Measurements from ENCODE around the gene NTF3. TPM values are rescaled to one million over a fixed set of nuclear protein-coding genes. Genes with fewer than 3 reads are reported as not detected.

NTF3 gene
- total and polyA plus RNA-seq, 7 donors: 0.16 to 0.62 (median 0.29) TPM

DNA sequence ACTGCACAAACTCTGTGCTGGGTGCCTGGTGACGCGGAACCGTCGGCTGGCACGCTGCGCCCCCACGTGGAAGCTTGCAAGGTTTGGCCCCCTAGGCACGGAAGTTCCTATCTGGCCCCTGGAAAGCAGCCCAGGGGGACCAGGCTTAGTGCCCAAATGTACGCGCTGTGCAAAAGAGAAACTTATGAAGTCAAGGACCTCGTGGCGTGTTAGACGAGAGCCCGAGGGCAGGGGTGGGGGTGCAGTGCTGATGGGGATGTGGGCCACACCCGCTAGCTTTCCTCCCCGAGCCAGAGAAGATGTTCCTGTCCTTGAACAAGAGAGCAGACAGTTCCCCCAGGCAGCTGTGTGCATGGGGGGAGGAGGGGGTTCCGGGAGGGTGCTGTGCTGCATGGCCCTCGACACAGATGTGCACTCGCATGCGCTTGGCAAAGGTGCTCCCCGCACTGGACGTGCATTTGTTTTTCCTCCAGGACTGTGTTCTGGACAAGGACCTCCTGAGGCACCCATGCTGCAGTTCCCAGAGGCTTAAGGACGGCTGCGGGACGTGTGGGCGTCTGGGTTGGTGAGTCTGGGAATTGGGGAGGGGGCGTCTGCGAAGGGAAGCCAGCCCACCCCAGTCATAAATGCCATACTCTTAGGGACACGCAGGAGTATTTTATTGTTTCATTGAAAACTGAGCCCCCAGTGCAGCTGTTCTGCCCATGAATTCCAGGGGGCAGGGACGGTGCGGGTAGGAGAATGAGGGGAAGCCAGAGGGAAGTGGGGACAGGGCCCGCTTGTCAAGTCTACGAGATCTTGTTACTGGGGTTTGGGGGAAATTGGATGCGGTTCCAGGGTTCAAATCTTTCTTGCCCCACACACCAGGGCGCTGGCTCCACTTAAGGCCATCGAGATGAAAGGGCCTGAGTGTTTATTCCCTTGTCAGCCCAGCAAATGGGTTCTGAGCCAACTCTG lies 80.0 kb downstream of the NTF3 start:
- no peaks in the 10 kb centered on the region for H3K9me3 ChIP-seq
- H3K4me1 ChIP-seq: no peaks in the 10 kb centered on the region
- no peaks in the 10 kb centered on the region for H3K36me3 ChIP-seq (ENCODE audit: insufficient read depth in 1 of 2, low read depth in 1 of 2)
- TF ChIP-seq, protein P1, sequence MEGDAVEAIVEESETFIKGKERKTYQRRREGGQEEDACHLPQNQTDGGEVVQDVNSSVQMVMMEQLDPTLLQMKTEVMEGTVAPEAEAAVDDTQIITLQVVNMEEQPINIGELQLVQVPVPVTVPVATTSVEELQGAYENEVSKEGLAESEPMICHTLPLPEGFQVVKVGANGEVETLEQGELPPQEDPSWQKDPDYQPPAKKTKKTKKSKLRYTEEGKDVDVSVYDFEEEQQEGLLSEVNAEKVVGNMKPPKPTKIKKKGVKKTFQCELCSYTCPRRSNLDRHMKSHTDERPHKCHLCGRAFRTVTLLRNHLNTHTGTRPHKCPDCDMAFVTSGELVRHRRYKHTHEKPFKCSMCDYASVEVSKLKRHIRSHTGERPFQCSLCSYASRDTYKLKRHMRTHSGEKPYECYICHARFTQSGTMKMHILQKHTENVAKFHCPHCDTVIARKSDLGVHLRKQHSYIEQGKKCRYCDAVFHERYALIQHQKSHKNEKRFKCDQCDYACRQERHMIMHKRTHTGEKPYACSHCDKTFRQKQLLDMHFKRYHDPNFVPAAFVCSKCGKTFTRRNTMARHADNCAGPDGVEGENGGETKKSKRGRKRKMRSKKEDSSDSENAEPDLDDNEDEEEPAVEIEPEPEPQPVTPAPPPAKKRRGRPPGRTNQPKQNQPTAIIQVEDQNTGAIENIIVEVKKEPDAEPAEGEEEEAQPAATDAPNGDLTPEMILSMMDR (IDR thresholded peaks at IDR 0.05): peak; percentile 43
- peaks cover 0 to 14% (median 0%) of the 10 kb centered on the region in 3 donors for H3K27me3 ChIP-seq (ENCODE audit: insufficient read depth in 3 of 3, low read length in 2 of 3)
- ATAC-seq (no peak), DNase-seq (peak; percentile 27 to 69)
- H3K27ac ChIP-seq: no peak overlapping the region
- WGBS, 3 donors: 11 to 18% (median 14%) methylated on average over 36 of the region's 36 CpGs
- no peak overlapping the region for H3K4me3 ChIP-seq
- intact Hi-C loops (cut with DNase I): no loop called here

DNA sequence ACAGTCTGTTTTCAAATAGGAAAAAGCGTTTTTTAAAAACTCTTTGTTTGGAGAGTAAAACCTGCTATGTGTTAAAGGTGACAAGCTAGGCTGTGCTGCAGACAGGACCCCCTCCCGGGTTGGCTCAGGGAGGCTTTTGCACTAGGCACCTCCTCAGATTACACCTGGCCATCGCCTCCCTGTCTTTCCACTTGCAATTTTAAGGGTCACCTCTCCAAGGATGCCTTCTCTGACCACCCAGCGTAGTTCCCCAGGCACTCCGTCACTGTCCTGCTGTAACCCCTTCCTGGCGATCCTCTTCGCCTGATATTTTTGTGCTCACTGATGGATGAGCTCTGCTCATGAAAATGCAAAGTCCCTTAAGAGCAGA lies 80.7 kb downstream of the NTF3 start:
- 49 to 53% (median 52%) methylated on average over 7 of the region's 7 CpGs for WGBS, 3 donors
- ATAC-seq: no peak
- H3K4me3 ChIP-seq: no peak overlapping the region
- H3K4me1 ChIP-seq: no peaks in the 10 kb centered on the region
- H3K27me3 ChIP-seq (ENCODE audit: insufficient read depth in 3 of 3, low read length in 2 of 3): peaks cover 0 to 14% (median 0%) of the 10 kb centered on the region in 3 donors
- H3K27ac ChIP-seq: no peak overlapping the region
- no peaks in the 10 kb centered on the region for H3K9me3 ChIP-seq
- intact Hi-C loops (cut with DNase I): no loop called here
- no peak for DNase-seq
- no peaks in the 10 kb centered on the region for H3K36me3 ChIP-seq (ENCODE audit: insufficient read depth in 1 of 2, low read depth in 1 of 2)
- TF ChIP-seq, protein P1 (IDR thresholded peaks at IDR 0.05): no peak

GRCh38 chr12:5513406-5513805 lies 81.5 kb downstream of the NTF3 start:
- intact Hi-C loops (cut with DNase I): no loop called here
- H3K27me3 ChIP-seq (ENCODE audit: insufficient read depth in 3 of 3, low read length in 2 of 3): peaks cover 0 to 14% (median 0%) of the 10 kb centered on the region in 3 donors
- no peaks in the 10 kb centered on the region for H3K36me3 ChIP-seq (ENCODE audit: insufficient read depth in 1 of 2, low read depth in 1 of 2)
- DNase-seq: no peak
- no peak for ATAC-seq
- H3K4me3 ChIP-seq: no peak overlapping the region
- TF ChIP-seq, protein P1 (IDR thresholded peaks at IDR 0.05): no peak
- WGBS, 3 donors: 95 to 99% (median 95%) methylated on average over 4 of the region's 4 CpGs
- no peaks in the 10 kb centered on the region for H3K4me1 ChIP-seq
- no peaks in the 10 kb centered on the region for H3K9me3 ChIP-seq
- H3K27ac ChIP-seq: no peak overlapping the region

DNA sequence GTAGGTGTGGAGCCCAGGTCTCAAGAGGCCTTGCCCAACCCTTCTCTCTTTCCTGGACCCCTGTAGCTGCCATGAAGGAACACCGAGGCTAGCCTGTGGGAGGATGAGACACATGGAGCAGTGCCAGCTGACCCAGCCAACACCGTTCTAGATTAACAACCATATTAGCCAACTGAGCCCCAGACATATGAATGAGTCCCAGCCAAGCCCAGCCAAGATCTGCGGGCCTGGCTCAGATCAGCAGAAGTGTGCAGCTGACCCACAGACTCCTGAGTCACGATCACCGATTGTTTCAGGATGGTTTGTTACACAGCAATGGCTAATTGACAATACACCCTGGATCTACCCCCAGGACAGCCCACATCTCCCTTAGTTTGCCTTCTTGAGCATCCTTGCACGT lies 82.1 kb downstream of the NTF3 start:
- intact Hi-C loops (cut with DNase I): no loop called here
- Histone ChIP-seq H3K36me3 (ENCODE audit: insufficient read depth in 1 of 2, low read depth in 1 of 2) (no peaks in the 10 kb centered on the region), H3K27me3 (ENCODE audit: insufficient read depth in 3 of 3, low read length in 2 of 3) (peaks cover 0 to 14% (median 0%) of the 10 kb centered on the region in 3 donors), H3K4me3 (no peak overlapping the region), H3K27ac (no peak overlapping the region), H3K9me3 (no peaks in the 10 kb centered on the region), H3K4me1 (no peaks in the 10 kb centered on the region)
- 48 to 60% (median 48%) methylated on average over 6 of the region's 6 CpGs for WGBS, 3 donors
- DNase-seq (no peak), ATAC-seq (no peak)
- TF ChIP-seq, protein P1 (IDR thresholded peaks at IDR 0.05): no peak

All from psoas muscle (tissue), 8 donors.